SKM-1 treated with dmso at 0.1 percent for 144 hours (cell line): ENCODE measurements around the gene LRPPRC.
"Not testable (repeated sequence)": the region's sequence is repeated elsewhere in the genome, so short reads cannot be mapped to it uniquely, and the experiment has no call there.

Experiments
- DNase-seq: peaks from one replicate; lab custom pipeline; 2025; ENCODE audit not compliant: unreplicated experiment; lab: John Stamatoyannopoulos, UW

LRPPRC gene

DNA sequence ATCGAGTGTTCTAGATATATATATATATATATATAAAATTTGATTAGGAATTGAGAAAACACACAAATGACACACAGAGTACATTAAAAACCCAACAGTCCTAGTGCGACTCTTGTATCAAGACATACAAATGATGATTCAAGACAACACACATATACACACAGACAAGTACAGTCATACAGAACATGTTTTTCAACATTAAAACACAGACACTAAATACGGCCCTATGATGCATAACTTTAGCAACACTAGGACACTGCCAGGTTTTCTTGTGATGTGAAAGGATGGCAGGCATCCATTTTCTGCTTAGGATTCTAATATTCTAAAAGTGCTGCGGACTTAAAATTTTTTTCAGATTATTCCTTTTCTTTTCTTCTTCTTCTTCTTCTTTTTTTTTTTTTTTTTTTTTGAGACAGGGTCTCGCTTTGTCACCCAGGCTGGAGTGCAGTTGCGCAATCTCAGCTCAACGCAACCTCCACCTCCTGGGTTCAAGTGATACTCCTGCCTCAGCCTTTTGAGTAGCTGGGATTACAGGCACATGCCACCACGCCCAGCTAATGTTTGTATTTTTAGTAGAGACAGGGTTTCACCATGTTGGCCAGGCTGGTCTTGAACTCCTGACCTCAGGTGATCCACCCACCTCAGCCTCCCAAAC, 84.5 kb downstream of the LRPPRC start:
- DNase-seq = not testable (repeated sequence)

DNA sequence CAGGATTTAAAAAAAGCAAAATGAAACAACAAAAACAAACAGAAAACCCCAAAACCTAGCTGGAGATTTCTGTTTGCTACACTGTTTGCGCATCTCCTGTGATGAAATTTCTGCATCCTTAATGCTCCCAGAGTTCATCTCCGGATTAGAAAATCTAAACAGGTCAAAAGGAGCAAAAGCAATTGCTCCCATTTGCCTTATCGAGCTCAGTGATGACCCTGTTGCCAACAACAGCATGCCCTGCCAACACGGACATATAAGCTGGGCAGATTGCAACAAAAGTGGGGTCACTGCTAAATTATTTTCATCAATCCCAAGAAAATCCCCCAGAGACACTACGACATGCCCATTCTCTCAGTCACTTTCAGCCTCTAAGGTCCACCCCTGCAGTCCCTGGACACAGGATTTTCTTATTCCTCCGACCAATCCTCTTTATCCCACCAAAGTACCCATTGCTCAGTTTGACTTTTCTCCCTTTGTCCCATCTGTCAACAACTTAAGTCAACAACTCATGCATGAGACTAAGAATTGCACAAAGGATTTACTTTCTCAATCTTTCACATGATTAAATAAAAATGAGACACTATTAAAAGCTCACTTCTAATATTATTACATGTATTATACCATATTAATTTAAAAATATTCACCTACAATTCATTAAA, 89.2 kb downstream of the LRPPRC start:
- DNase-seq = no peak

DNA sequence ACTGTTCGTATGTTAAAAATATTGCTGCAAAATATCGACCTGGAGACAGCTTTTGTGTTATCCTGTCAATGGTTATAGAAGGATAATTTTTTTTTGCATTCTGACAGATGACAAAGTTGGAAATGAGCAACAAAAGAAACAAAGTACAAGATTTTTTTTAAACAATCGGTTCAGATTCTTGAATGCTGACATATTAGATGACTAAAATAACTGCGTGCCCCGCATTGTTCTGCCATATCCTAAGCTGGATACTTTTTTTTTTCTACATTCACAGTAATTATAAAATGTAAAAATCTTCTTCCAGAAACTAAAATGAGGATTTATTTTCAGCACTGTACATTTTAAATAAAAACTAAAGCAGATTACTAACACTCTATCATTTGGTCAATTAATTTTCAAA, 89.9 kb downstream of the LRPPRC start:
- no peak for DNase-seq

DNA sequence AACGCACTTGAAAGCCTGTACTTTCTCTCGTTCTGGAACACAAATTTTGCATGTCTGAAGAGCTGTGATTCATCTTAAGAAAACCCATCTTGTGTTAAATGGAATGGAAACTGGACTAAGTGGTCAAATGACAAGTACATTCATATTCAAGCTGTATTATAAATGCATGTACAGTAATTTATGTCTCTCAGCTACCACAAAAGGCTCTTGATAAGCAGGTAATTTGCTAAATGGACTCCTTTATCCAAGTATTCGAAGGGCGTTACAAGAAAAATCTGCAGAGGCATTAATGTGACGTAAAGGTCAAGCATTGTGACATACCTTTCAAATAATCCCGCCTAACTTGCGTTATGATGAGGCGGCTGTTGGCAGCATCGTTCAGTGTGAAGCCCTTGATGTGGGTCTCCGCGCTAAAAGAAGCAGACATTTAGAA, 90.4 kb downstream of the LRPPRC start:
- DNase-seq = no peak

DNA sequence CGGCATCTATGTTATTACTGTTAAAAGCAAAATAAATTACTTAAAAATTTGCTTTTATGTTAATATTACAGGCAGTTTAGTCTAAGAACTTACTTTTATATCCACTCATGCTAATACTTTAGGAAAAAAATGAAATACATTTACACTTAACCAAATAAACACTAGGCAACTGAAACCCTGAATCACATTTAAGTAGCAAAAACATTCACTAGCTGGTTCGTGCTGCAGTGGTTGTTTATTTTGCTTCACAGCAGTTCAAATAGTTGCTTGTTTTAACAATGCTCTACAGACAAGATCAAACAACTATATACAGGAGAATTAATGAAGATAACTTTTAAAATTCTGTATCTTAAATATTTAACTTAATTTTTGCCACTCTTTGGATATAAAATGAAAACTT, 96.2 kb downstream of the LRPPRC start:
- DNase-seq = no peak

DNA sequence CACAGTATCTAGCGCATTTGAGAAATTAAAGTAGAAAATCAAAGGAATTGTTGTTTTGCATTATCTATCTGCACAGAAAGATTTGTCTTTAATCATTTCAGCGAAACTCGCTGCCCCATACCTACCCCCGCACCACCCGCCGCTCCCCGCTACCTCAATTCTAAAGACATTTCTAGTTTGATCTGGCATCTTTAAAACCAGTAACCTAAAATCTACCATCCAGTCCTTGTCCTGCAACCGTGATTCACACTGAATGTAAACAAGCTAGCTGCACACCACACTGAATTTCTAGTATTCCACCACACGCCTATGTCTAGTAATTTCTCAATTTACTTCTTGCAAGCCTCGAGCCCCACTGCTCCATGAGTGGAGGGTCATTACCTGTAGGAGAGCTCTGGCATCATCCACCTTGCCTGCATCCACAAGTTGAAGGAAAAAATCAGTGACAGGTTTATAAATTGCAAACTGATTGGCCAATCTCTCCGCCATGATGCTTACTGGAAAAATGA, 96.9 kb downstream of the LRPPRC start:
- no peak for DNase-seq

DNA sequence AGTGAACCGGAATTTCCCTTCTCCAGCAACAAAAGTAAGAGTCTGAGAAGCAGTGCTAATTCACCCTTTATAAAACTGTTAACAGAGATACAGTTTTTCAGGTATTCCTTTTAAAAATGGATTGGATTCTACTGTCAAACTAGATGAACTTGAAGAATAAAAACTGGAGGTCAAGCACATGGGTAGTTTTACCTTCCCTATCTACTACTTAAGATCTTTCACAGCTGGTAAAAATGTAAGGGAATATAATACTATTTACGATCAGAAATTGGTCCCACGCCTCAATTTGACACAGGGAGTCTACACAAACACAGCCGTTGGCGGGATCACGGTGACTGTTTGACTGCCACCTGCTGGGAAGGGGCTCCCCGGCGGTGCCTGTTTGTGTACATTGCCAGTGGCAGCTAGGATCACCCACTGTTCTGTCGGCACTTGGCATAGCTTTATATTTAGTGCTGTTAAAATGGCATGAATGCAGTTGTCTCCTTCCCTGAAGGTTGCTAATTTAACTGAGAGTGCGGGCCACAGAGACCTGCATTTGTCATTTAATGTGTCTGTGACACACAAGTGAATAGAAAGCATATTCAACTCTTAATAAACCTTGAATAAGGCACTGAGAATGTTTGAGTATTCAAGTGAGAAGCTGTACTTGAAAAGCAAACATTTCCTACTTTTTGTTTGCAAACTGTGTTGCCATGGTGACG, 97.5 kb downstream of the LRPPRC start:
- no peak for DNase-seq

DNA sequence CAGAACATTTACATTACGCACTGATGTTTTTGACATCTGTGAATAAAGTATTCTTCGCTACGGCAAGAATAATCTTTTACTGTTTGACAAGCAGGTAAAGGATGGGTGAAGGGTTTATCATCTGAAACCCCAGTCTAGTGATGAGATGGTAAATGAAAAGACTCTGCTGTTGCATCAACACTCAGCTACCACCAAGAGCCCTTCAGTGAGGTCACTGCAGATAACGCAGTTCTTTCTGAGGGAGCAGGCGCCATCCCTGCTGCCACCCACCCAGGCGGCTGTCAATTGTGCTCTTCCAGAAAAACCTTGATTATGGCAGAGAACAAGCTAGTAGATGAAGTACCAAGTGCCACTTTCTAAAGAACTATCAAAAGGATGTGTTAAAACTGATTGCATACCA, 98.3 kb downstream of the LRPPRC start:
- DNase-seq = no peak

DNA sequence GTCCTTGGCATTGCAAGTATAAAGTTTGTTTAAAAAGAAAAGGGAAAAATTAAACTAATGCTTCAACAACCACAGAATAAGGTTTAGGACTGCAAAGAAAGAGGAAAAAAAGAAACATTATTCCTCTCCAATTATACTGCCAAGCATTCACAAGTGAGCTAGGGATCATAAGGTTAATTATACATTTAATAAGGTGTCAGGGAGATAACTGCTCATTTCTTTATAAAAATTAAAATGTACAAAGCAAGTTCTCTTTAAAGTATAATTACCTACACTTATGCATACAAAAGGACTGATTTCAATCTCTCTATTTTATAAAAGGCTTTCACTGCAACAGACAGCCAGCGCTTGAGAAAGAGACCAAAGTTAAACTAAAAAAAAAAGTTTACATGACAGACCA, 98.9 kb downstream of the LRPPRC start:
- DNase-seq = no peak

DNA sequence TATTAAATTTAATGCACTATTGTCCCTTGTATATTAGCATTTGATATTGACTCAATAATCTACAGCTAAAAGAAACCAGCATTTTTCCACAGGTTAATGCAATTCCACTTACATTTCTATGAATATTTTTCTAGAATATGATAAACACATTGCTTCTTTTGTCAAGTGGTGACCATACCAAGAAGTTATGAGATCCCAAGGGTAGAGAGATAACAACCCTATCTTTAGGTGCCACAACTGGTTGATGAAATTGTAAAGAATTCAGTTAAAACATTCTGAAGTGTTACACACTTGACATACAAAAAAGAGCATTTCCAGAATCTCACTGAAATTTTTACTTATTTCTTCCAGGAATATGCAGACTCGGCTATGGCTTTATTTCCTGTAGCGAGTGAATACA, 101.0 kb downstream of the LRPPRC start:
- no peak for DNase-seq

DNA sequence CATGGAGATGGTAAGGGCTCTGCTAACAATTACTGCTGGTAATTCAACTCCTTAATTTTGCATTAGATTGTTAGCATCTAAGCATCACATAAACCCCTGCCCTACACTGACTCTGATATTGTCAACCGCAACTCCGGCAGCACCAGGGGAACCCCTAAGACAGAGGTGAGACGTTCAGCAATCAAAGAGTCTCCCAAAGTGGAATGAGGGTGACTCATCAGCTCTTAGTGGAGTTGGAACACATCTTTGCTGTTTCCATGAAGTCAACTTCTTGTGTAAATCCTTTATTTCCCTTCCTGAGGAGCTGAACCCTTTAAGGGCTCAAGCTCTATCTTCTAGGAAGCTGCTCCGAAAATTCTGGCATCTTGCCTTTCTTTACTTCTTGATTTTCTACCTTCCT, 104.9 kb downstream of the LRPPRC start:
- DNase-seq = no peak

DNA sequence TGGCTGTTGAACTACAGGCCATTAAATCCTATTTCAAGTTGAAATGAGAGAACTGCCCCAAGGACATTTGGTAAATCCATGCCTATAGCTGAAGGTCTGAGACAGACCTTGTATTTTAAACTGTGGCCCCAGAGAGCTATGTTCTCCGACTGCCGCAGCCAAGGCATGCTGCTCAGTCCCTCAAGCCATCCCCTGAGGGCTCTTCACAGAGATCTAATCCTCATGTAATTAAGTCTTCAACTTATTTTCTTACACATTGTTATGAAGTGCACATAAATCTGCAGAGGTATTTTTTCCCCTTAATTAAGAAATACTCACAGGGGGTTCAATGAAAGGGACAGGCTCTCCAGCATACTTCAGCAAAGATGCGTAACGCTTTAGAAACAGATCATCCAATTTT, 106.4 kb downstream of the LRPPRC start:
- DNase-seq = no peak

DNA sequence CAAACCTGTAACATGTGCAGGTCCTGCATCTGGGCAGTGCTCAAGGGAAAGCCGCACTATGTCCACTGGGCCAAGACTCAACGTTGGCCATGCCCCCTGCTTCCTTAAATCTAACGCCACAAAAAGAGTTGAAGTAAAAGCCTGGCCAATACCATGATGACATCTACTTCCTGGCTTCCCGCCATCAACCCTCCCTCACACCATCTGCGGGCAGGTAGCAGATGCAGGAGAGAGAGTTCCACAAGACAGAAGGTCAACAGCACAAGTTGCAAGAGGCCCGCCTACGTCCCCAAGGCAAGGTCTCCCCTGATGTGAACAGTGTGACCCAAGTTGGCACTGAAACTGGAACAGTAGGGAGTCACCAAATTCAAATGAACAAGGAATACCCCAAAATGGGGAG, 108.6 kb downstream of the LRPPRC start:
- no peak for DNase-seq

DNA sequence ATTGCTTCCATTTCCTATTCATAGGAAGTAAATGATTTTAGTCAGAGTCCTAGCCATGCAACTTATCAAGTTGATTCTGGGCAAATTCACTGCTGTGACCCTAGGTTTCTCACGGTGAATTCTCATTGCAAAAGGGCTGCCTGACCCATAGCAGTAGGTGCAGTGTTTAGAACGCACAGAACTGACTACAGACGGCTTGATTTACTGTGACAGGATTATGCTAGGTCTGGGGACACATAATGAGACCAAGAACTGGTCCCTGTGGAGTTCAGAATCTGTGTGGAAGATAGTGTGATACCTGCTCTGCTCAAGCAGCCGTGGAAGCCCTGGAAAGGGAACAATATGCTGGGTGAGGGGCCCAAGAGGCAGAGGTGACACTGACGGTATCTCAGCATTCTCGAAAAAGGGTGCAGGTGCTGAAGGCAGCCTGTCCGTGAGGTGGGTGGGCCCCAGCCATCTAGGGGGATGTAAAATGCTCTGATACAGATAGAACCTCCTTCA, 110.6 kb downstream of the LRPPRC start:
- no peak for DNase-seq

DNA sequence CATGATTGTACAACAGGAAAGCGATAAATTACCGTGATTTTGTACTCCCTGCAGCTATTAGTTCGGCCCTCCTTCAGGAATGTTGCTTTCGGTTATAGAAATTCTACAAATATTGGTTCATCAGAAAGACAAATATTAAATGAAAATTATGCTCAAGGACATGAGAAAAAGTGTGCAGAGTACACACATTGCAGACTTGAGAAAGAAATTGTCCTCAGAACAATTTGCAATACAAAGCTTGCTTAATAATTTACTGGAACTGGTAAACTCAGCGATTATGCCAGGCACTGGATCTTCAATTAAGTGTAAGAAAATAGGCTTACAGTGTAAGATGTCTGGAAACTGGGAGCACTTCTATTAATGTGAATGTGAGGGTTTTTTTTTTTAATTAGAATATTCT, 111.1 kb downstream of the LRPPRC start:
- no peak for DNase-seq

DNA sequence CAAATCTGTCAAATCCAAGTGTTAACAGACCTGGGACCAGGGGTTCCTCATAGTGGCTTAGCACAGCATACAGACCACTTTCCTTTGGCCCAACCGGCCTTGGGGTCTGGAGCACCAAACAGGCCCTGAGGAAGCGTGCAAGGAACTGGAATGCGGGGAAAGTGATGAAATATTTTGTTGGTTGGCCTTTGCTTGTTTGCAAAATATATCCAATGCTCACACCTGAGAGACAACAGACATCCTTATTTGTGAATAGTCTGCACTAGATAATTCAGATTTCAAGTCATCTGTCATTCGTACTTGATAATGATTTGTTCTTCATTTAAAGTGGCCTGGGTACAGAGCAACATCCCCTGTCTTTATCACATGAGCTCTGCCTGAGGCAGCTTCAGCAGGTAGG, 113.5 kb downstream of the LRPPRC start:
- no peak for DNase-seq

DNA sequence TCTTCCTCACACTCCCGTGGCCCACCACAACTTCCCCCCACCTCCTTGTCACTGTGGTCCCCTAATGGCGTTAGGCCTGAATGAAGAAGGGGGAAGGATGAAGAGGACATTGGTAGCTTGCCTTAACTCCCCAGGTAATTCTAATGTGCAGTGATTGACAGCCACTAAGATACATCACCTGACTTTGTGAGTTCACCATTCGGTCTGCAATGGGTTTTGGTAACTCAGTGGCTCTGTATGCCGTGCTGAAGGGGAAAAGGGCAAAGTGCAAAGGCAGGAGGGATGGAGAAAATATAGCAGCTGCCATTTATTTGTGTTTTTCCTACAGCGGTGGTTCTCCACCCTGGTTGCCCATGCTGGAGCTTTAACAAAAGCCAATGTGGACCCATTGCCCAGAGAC, 114.8 kb downstream of the LRPPRC start:
- DNase-seq = no peak

DNA sequence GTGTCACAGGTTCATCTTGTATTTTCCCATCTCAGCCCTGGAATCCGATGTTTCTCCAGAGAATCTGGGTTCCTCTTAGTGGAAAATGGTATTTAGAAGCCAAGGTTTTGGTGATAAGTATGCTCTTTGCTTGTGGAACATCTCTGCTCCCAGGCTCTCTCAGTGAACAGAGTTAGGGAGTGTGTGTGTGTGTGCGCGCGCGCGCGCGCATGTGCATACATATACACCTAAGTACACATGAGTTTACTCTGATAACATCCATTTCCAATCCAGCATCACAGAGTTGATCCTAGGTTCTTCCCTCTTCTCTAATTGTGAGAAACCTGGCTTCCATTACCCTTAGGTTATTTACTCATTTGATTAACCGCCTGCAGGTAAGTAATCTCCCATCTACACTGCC, 115.3 kb downstream of the LRPPRC start:
- DNase-seq = no peak

DNA sequence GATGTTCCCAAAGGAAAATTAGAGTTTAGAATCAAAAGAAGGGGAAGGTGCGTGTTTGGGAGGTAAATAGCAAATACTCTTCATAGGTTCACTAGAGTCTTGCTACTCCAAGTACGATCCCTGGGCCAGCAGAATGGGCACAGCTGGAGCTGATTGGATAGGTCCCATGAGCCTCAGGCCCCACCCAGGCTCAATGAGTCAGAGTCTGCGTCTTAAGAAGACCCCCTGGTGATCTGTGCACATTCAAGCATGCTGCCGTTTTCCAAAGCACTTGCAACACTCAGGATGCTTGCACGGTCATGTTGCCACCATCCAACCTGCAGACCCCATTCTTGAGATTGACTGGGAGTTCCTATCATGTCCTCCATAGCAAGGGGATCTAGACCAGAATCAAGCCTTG, 116.5 kb downstream of the LRPPRC start:
- DNase-seq = no peak

DNA sequence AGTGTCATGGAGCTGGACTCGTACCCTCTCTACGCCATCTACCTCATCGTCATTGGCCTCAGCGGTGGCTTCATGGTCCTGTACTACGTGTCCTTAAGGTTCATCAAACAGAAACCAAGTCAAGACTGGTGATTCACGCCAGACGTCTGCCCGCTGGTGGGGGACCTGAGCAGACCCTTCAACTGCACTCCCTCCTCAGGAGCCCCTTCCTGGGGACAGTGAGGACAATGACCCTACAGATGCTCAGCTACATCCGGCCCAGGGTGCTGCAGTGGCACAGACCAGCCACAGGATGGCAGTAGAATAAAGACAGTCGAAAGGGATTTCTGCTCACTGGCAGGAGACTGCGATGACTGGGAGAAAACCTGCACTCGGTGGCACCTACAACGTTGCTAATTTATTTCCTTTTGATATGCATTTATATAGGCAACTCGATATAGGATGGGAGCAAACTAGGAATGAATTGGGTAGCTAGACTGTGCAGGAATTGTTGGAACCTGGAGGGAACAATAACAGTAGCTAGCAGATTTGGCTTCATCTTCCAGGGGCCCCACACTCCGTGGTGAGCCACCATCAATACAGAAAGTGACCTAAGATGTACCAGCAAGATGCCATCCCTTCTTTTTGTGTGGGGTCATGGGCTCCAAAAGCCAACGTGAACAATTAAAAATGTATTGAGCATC, 117.9 kb downstream of the LRPPRC start:
- DNase-seq = peak; percentile 14

DNA sequence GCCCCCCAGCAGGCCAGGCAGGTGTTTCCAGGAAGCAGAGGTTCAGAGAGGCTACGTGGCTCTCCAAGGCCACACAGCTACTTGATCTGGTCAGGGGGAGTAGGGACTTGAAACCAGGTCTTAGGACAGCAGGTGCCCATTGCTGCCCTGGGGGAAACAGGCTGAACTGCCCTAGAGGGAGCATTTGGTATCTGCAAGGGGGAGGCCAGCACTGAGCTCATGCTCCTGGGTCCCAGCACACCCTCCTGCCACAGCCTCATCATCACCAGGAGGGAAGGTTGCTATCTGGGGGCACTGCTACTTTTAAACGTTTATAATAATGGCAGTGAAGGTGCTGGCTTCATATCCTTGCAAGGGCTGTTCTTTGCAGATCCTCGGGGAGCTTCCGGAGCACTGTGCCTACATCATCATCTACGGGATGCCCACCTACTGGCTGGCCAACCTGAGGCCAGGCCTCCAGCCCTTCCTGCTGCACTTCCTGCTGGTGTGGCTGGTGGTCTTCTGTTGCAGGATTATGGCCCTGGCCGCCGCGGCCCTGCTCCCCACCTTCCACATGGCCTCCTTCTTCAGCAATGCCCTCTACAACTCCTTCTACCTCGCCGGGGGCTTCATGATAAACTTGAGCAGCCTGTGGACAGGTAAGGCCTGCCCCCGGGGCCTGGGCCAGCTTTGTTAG, 120.9 kb downstream of the LRPPRC start:
- no peak for DNase-seq
